Ecto neural progenitor cell (in vitro differentiated cells): ENCODE data around the gene ADIRF.
"Not testable (repeated sequence)": the region's sequence is repeated elsewhere in the genome, so short reads cannot be mapped to it uniquely, and the experiment has no call there.

Experiments used
- DNase-seq: peaks from one replicate; pipeline ENCODE4 v3.0.0-alpha.2; 2018; ENCODE audit warnings: low spot score

The ADIRF gene

DNA sequence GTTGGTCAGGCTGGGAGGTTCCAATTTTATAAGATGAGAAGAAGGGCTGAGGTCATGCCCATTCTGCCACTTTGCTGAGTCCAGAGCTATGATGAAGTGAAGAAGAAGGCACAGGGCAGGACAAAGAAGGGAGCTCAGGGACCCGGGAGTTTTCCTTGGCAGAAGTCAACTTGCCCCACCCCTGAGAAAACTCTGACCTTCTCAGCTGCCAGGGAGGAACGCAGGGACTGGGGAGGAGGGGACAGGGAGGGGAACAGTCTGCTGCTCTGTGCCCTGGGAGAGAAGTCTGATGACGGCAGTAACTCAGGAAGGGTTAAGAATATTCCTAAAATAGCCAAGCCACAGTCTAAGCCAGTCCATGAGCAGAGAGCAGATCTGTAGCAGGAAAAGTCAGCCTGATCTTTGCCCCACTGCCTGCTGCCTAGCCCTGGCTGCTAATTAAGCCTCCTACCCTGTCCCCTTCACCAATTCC, 11.7 kb downstream of the ADIRF start:
- DNase-seq: no peak

DNA sequence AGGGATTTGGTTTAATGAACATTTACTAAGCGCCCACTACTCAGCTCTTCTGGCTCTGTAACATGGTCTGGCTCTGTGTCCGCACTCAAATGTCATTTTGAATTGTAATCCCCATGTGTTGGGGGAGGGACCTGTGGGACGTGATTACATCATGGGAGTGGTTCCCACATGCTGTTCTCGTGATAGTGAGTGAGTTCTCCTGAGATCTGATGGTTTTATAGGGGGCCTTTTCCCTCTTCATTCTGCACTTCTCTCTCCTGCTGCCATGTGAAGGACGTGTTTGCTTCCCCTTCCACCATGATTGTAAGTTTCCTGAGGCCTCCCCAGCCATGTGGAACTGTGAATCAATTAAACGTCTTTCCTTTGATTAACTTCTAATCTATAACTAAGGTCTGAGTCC, 12.7 kb downstream of the ADIRF start:
- DNase-seq: not testable (repeated sequence)

DNA sequence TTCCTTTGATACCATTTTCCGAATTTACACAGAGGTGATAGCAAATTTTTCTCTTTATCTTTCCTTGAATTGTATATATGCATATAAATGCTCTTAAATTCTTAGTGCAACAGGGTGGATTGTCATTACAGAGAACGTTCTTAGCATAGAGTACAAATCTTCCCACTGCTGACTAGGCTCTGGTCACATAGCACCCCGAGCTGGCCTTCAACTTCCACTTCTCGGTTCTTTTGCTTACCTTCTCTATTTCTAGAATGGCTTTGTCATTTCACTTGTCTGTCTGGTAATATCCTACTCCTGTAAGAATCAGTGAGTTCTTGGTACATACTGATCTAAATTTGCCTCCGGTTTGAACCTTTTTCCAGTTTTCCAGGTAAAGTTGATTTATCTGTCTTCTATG, 13.4 kb downstream of the ADIRF start:
- DNase-seq: no peak

DNA sequence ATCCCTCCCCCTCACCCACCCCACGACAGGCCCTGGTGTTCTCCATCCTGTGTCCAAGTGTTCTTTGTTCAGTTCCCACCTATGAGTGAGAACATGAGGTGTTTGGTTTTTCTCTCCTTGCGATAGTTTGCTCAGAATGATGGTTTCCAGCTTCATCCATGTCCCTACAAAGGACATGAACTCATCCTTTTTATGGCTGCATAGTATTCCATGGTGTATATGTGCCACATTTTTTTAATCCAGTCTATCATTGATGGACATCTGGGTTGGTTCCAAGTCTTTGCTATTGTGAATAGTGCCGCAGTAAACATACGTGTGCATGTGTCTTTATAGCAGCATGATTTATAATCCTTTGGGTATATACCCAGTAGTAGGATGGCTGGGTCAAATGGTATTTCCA, 16.2 kb downstream of the ADIRF start:
- not testable (repeated sequence) for DNase-seq

DNA sequence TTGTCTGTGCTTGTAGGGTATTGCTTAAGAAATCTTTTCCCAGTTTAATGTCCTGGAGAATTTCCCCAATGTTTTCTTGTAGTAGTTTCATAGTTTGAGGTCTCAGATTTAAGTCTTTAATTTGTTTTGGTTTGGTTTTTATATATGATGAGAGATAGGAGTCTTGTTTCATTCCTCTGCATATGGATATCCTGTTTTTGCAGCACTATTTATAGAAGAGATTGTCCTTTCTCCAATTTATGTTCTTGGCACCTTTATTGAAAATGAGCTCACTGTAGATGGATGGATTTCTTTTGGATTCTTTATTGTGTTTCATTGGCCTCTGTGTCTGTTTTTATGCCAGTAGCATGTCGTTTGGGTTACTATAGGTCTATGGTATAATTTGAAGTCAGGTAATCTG, 20.2 kb downstream of the ADIRF start:
- no peak for DNase-seq

DNA sequence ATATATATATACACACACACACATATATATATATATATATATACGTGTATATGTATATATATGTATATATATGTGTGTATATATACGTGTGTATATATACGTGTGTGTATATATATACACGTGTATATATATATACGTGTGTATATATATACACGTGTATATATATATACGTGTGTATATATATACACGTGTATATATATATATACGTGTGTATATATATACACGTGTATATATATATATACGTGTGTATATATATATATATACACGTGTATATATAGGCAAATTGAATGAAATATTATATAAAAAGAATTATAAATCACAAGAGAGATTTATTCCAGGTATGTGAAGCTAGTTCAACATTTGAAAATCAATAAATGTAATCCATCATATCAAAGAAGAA, 23.1 kb downstream of the ADIRF start:
- not testable (repeated sequence) for DNase-seq

DNA sequence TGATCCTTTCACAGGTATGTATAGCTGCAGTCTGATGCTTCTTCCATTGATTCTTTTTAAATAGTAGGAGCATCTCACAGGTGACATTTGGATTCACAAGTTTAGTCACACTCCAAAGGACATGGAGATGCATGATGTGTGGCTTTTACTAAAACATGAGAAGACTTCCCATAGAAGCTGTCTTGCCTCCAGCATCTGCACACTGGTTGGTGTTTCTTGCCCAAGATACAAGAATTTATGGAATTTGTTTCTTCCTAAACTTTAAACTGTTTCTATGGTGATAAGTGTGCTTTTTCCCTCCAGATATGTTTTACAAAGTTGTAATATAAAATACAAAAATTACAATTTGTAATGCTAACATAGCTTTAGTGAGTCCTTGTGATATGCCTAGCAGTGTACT, 24.2 kb downstream of the ADIRF start:
- no peak for DNase-seq

DNA sequence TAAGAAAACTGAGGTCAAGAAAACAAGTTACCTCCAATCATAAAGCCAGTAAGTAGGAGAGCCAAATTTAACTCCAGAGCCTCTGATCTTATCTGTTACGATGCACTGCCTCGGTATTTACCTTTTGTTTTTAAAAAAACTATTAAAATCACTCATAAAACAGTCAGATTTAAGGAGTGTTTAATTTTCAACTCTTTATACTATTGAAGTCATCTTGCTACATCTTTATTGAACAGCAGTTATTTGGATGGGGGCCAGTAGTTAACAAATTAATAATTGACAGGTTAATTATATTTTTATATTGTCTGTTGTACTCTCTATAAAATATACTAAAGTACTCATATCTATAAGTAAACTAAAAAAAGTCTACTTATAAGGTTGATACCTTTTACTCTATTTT, 24.6 kb downstream of the ADIRF start:
- DNase-seq: no peak

DNA sequence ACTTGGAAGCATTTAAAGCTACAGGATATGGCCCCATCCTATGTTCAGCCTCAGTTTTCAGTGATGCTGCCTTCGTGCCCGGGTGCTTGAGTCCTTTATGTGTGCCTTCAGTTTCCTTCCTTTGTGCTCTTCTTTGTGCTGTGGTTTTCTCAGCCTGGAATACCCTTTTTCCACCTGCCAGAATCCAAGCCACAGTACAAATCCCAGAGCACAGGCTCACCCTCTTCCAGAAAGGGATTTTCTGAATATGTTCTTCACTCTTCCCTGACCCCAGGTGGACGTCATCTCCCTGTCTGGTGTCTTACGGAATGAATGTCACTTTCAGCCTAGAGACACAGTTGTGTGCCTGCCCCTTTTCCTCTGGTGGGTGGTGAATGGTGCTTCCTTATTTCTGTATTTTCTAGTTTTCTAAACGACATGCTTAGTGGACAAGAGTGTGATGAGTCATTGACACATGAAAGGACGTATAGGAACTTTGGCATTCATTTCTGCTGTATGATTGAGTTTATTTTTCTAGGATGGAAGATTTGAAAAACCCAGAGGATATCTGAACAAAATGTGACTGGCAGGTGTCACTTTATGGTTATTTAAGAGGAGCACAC, 31.6 kb downstream of the ADIRF start:
- DNase-seq: not testable (repeated sequence)

DNA sequence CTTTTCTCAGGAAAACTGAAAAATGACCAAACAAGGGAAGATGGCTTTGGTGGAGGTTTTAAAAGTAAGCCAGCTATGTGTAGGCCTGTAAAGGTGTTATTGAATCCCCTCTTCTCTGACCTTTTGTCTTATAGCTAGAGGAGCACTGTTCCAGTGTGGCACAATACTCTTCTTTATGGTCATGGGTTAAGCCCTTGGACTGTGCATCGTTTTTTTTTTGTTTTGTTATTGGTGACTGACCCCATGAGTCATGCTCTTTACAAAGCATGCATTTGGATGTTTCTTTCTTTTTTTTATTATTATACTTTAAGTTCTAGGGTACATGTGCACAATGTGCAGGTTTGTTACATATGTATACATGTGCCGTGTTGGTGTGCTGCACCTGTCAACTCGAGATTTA, 32.2 kb downstream of the ADIRF start:
- DNase-seq: no peak

DNA sequence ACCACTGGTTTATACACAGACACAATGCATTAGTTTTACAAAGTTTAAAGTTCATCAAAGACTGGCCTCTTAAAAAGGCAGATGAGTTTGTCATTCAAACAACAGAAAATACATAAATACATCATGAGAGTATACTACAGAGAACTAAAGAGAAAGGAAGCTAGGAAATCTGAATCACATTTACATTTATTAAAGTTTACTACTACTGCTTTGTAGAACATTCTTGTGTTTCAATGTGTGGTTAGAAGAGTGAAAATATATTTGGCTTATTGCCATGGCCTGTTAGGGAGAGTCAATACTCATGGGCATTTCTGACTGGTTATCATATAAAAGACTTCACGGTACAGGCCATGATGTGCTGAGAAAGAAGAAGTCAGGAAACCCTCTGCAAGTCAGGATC, 38.8 kb downstream of the ADIRF start:
- not testable (repeated sequence) for DNase-seq

DNA sequence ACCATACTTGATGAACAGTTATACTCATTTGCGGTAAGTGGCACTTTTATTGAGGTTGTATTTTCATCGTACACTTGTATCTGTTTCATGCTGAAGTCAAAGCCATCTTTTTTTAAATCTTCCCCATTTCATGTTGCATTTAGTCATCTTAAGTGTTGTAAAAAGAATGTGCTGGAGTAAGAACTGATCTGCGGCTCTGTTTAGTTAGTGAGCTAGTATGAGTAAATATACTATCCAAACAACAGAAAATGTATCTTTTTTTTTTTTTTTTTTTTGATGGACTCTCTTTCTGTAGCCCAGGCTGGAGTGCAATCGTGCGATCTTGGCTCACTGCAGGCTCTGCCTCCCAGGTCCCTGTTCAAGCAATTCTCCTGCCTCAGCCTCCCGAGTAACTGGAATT, 39.4 kb downstream of the ADIRF start:
- not testable (repeated sequence) for DNase-seq

DNA sequence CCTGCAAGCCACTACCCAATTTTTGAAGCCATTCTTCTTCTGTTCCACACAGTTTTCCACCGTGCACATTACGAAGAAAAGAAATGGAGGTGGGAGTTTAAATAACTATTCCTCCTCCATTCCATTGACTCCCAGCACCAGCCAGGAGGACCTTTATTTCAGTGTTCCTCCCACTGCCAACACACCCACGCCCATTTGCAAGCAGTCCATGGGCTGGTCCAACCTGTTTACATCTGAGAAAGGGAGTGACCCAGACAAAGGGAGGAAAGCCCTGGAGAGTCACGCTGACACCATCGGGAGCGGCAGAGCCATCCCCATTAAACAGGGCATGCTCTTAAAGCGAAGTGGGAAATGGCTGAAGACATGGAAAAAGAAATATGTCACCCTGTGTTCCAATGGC, 40.0 kb downstream of the ADIRF start:
- not testable (repeated sequence) for DNase-seq

DNA sequence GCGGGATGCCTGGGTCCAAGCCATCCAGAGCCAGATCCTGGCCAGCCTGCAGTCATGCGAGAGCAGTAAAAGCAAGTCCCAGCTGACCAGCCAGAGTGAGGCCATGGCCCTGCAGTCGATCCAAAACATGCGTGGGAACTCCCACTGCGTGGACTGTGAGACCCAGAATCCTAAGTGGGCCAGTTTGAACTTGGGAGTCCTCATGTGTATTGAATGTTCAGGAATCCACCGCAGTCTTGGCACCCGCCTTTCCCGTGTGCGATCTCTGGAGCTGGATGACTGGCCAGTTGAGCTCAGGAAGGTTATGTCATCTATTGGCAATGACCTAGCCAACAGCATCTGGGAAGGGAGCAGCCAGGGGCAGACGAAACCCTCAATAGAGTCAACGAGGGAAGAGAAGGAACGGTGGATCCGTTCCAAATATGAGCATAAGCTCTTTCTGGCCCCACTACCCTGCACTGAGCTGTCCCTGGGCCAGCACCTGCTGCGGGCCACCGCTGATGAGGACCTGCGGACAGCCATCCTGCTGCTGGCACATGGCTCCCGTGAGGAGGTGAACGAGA, 40.9 kb downstream of the ADIRF start:
- DNase-seq: not testable (repeated sequence)

DNA sequence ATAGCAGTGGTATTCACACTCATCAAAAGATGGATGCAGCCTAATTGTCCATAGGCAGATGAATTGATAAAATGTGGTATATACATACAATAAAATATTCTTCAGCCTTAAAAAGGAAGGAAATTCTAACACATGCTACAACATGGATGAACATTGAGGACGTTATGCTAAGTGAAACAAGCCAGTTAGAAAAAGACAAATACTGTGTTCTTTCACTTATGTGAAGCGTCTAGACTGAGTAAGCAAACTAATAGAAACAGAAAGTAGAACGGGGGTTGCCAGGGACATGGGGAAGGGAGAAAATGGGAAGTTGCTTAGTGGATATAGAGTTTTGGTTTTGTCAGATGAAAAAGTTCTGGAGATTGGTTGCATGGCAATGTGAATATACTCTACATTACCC, 45.2 kb downstream of the ADIRF start:
- DNase-seq: not testable (repeated sequence)

DNA sequence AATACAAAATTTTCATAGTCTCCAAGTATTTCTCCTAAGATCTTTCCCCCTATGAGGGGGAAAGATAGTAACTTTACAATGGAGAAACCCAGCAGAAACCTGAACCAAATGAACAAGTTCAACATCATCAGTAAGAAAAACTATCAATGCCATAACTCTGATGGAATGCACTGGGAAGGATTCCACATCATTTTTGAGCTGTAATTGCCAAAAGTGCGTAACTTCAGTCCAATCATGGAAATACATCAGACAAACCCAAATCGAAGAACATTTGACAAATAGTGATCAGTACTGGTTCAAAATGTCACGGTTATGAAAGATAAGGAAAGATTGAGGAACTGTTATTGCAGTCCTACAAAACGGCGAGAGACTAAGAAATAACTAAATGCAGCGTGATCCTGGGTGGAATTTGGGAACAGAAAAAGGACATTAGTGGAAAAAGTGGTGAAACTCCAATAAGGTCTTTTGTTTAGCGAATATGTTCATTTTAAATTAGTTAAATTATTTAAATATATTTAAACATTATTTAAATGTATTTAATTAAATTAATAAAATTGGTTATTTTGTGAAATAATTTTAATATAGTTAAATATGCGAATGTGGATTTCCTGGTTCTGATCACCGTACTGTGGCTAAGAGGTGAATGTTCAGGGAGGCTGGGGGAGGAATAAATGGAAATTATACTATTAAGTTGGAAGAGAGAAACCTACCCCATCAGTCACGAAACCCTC, 46.9 kb downstream of the ADIRF start:
- DNase-seq: not testable (repeated sequence)

DNA sequence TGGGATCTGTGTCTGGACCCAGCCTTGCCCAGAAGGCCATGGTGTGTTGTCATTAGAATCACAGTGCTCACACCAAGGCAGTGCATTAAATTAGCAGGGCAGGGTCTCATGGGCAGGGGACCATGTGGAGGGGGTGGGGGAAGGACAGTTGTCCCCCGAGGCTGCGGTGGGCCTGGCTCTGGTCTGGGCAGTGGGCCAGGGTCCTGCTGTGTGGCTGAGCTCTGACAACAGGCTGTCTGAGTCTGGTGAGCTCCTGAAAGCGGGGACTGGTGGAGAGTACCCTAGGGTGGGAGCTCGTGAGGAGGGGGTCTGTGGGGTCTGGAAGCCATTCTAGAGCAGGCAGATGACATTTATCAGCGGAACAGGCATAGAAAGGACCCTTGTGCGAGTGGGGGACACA, 49.8 kb downstream of the ADIRF start:
- not testable (repeated sequence) for DNase-seq

DNA sequence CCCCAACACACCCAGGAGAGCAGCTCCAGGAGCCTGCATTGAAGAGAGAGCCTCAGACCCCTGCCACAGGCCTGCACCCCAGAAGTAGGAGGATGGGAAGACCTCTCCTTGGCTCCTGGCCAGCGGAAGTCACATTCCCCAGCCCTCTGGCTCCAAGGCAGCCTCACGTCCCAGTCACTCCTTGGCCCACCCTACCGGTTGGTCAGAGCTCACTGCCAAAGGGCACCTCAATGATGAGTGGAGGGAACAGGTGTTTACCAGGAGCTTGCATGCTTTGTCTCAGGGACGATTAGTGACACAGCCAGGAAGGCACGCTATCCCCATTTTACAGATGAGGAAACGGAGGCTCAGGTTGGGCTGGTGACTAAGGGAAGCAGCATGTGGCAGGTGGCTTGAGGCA, 50.8 kb downstream of the ADIRF start:
- not testable (repeated sequence) for DNase-seq

DNA sequence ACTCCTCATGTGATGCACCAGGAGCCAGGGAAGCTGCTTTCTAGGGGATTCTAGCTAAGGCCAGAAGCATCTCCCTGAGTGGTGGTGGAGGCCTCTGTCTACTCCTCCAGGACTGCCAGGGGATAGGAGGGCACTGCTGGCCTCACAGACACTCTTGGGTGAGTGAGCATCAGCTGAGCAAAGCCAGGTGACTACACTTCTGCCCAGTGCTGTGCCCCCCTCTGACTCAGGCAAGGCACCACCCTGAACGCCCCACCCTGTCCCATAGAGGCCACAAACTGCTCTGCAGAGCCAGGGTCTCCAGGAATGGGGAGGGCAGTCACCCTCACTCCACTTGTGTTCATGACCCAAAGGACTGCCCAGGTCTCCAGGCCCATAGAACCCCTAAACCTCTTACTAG, 51.2 kb downstream of the ADIRF start:
- DNase-seq: not testable (repeated sequence)

DNA sequence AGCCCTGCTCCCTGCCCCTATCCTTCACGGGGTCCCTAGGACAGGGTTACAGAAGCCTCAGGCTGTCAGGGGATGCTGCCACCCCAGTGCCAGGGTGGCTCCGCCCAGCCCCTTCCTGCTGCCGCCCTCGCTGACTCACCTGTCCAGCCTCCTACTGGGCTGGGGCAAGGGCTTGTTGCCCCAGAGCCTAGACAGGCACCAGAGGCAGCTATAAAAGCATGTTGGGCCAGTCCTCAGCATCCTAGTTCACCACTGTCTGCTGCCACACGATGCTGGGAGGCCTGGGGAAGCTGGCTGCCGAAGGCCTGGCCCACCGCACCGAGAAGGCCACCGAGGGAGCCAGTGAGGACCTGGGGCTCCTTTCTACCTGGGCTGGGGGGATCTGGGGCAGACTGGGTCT, 51.8 kb downstream of the ADIRF start, which contains the start of gene FAM25A:
FAM25A (plus strand) TSS at position 239 of the 400 bp plus-strand sequence; CDS start at position 270, 31 bp downstream.
- DNase-seq: not testable (repeated sequence)
